Endothelial cell of umbilical vein (primary cell): ENCODE data around the gene GCSH.

ENCODE experiments used
- CTCF ChIP-seq, 2 donors: IDR thresholded peaks; 1 replicate in 1 of 2; 2 replicates in 1 of 2; pipeline ENCODE4 v1.5.1; 2011; ENCODE audit warnings: low read length in 2 of 2, mild to moderate bottlenecking in 2 of 2, moderate library complexity in 2 of 2, control low read depth in 1 of 2, inconsistent platforms in 1 of 2, low read depth in 1 of 2; ENCODE audit not compliant: insufficient read depth in 1 of 2; ENCODE audit errors: extremely low read depth in 1 of 2
- EZH2 ChIP-seq: IDR thresholded peaks from 2 replicates; pipeline ENCODE4 v1.6.1; 2012; ENCODE audit warnings: borderline replicate concordance, low read depth, mild to moderate bottlenecking, moderate library complexity, low read length, inconsistent platforms; ENCODE audit not compliant: severe bottlenecking
- FOS ChIP-seq: IDR thresholded peaks from 2 replicates; pipeline ENCODE4 v1.6.1; 2011; ENCODE audit warnings: mild to moderate bottlenecking, low read length, moderate library complexity, borderline replicate concordance; ENCODE audit not compliant: insufficient read depth
- GATA2 ChIP-seq: IDR thresholded peaks from 2 replicates; pipeline ENCODE4 v1.7.0; 2011; ENCODE audit warnings: low read depth, mild to moderate bottlenecking, moderate library complexity, mixed read lengths, low read length; ENCODE audit not compliant: insufficient read length, insufficient read depth
- JUN ChIP-seq: IDR thresholded peaks from 2 replicates; pipeline ENCODE4 v1.6.1; 2011; ENCODE audit warnings: borderline replicate concordance, low read depth; ENCODE audit not compliant: insufficient read length, insufficient read depth
- MAX ChIP-seq: IDR thresholded peaks from 2 replicates; pipeline ENCODE4 v1.6.1; 2011; ENCODE audit not compliant: insufficient read depth, insufficient read length
- MYC ChIP-seq: IDR thresholded peaks from one replicate; pipeline ENCODE4 v1.6.1; 2011; ENCODE audit warnings: mild to moderate bottlenecking, low read depth, low read length
- POLR2A ChIP-seq: IDR thresholded peaks from 2 replicates; pipeline ENCODE4 v1.6.1; 2012; ENCODE audit warnings: low read depth, mild to moderate bottlenecking, control low read depth, low read length
- POLR2AphosphoS5 ChIP-seq: IDR thresholded peaks from 2 replicates; pipeline ENCODE4 v1.6.1; 2012; ENCODE audit warnings: low read depth, mild to moderate bottlenecking, control low read depth, low read length, moderate library complexity; ENCODE audit not compliant: insufficient read depth

- TF ChIP-seq POLR2A = no peak
- no peak for TF ChIP-seq CTCF (IDR thresholded peaks at IDR 0.05; ENCODE audit: extremely low read depth in 1 of 2, insufficient read depth in 1 of 2, low read depth in 1 of 2, low read length in 2 of 2)
- TF ChIP-seq EZH2 = no peak
- TF ChIP-seq POLR2AphosphoS5 = no peak
- no peak for TF ChIP-seq MYC
- TF ChIP-seq JUN = no peak
- no peak for TF ChIP-seq MAX
- no peak for TF ChIP-seq GATA2
- no peak for TF ChIP-seq FOS
Observed at GRCh38 chr16:81080233-81080632, 16.0 kb downstream of the GCSH start.
